Measurements from ENCODE around the gene GABRA4. TPM values are rescaled to one million over a fixed set of nuclear protein-coding genes. Genes with fewer than 3 reads are reported as not detected.

The GABRA4 gene
- total RNA-seq = not detected in 2 replicates

DNA sequence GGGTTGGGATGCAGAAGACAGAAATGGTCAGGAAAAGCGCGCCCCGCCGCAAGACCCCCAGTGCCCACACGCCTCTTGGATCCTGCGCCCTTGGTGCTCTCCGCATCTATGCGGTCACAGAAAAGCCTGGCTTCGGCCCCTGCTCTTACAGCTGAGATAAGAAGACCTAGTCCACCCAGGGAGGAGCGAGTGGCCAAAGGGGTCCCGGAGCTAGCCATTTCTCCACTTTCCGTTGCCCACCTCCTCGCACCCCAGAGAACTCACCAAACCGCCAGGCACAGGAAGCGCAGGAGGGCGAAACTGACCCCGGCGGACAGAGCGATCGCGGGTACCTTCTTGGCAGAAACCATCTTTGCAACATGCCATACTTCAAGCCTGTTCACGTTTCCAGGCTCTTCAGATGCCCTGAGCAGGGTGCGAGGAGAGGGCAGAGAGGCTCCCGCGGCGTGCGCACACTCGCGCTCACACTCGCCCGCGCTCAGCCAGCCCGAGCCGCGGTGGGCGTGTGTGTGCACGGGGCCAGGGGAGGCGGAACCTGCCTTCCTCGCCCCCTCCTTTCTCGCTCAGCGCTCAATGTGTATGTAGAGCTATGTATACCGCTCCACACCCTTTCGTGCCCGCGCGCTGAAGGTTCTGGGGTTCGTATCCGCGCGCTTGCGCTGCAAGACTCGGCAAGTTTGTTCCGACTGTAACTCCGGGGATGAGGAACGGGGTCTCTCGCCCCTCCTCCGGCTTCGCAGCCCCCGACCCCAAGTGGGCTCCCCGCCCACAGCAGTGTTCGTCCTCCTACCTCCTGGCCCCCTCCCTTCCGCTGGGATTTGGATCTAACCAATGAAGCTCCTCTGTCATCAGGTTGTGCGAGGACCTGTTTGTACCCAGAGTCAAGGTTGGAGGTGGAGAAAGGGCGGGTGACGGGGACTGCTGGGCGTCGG lies at the start of gene GABRA4:
Gene GABRA4 (minus strand): TSS at position 507 of the 932 bp plus-strand sequence. CDS start 157 bp downstream, at position 350.
- intact Hi-C loops (cut with micrococcal nuclease) = no loop called here

DNA sequence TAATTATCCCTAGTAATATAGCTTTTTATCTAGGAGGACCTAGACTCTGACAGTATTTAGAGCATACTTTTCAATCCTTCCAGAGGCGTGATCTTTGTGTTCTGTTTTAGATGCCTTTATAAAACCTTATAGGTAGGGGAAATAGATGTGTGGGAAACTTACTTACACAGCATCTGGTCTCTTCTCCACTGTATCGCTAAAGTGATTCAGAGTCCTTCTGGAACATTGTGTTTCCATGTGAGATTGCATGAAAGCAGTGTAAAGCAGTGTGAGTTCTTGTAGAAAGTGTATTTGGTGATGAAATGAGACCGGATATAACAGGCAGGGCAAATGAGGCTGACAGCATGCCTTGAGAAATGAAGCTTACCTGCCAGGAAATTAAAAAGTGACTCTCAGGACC lies 47.4 kb upstream of the GABRA4 start:
- intact Hi-C loops (cut with micrococcal nuclease) = no loop called here

DNA sequence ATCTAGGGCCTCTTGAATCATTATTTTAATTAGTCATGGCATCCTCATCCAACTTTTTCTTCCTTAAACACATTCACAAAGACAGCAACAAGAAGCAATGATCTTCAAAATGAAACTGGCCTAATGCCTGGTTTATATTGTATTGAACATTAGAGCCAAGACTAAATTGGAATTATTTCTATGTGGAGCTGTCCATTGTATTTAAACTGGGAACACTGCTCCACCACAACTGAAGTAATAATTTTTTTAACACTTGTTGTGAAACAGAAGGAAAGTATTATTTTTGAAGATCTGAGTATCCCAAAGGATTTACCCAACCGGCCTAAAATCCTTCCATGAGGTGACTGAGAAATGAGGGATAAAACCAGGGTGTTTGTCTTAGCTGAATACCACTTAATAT lies 44.9 kb upstream of the GABRA4 start:
- intact Hi-C loops (cut with micrococcal nuclease) = no loop called here

DNA sequence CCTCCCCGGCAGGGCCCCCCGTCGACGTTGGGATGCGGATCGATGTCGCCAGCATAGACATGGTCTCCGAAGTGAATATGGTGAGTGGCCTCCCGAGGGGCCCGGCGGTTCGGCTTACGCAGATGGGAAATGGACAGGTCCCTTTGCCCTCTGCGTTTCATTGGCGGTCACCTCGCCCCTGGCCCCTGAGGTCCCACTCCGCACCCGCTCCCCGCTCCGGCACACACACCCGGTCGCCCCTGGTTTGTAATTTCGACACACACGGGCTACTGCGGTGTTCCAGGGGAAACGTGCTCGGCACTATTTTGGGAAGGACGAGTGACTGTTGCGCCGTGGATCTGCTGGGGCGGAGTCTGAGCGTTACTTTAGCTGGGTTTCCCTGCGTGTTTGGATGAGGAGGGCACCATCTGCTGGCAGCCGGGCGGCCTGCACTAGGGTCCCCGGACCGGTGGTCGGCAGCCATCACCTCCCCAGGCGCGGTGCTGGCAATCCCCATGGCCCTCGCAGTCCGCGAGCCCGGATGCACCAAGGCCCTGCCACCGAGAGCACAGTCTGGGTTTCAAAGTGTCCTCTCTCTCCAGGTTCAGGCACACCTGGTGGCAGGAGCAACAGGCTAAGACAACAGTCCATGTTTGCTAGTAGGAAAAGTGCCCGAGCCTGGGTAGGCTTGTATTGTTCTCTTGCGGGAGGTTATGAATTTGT lies 39.2 kb upstream of the GABRA4 start:
- intact Hi-C loops (cut with micrococcal nuclease) = loop anchor here (1.0 to 5.0 kb wide), 3 partner anchors 90 to 188 kb away; no protein-coding TSS in a partner anchor

- intact Hi-C loops (cut with micrococcal nuclease) = loop anchor here (1.0 to 5.0 kb wide), 4 partner anchors 21 to 188 kb away; no protein-coding TSS in a partner anchor
Observed at GRCh38 chr4:47031751-47032404, 38.5 kb upstream of the GABRA4 start.

DNA sequence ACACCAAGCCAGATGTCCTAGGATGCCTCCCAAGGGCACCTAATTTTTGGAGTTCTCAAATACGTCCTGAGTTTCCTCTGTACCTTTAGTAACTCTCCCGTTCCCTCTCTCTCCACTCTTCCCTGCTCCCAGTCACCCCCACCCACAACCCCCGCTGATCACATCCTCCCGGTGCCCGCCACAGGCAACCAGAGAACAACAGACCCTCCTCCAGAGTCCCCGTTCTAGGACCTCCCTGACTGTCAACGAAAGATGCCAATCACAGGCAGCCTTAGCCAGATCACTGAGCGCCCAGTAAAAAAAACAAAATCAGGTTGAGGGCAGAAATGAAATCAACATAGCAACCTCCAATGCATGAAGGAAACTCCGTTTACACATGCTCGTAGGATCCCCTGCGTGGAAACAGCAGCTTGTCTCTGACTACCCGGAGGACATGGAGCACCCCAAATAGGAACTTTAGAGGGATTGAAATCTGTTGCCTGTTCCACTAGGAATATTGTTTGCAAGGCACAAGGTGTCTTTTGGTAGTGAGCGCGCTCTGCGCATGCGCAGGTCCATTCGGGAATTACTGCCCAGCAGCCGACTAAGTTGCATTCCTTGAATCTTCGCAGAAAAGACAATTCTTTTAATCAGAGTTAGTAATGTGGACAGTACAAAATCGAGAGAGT lies 37.8 kb upstream of the GABRA4 start, which contains the start of gene GABRB1:
Gene GABRB1 (plus strand): TSS at position 557 of the 668 bp plus-strand sequence.
- intact Hi-C loops (cut with micrococcal nuclease) = loop anchor here (1.0 to 5.0 kb wide), 2 partner anchors 20 to 91 kb away; no protein-coding TSS in a partner anchor

DNA sequence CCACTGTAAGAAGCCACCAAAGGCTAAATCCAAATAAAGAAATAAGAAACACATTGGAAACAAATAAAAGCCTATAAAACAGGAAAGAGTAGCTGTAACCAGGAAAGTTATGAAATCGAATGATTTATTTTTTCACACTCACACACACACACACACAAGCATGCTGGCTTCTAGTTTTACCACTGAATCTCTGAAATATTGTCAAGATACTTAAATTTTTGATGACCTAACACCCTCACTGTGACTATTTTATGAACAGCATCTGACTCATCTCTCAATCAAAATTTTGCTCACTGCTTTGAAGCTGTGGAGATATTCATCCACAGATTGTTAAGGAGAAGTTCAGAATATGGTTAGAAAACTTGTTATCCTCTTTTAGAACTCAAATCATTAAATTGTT lies 24.1 kb upstream of the GABRA4 start:
- intact Hi-C loops (cut with micrococcal nuclease) = loop anchor here (10.0 kb wide), 2 partner anchors 817 to 1117 kb away; partner anchors contain the start of genes CORIN and TXK

- intact Hi-C loops (cut with micrococcal nuclease) = loop anchor here (10.0 kb wide), 2 partner anchors 818 to 1118 kb away; partner anchors contain the start of genes CORIN and TXK
Observed at GRCh38 chr4:47017081-47017480, 23.7 kb upstream of the GABRA4 start.

DNA sequence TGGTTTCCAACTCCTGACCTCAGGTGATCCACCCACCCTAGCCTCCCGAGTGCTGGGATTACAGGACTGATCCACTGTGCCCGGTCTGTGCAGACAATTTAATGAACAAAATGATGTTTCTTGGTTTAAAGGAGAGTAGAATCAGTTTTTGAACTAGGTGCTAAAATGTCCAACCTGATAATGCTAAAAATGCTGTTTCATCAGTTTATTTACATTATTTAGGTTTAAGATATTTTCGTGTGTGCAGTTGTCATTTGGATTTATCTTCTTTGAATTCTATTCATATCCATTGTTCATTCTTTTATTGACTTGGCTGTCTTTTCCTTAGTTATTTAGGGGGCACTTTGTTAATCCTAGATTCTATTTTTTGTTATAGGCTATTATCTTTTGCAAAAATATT lies 20.0 kb upstream of the GABRA4 start:
- intact Hi-C loops (cut with micrococcal nuclease) = loop anchor here (10.0 kb wide), 2 partner anchors 821 to 1121 kb away; partner anchors contain the start of genes CORIN and TXK

DNA sequence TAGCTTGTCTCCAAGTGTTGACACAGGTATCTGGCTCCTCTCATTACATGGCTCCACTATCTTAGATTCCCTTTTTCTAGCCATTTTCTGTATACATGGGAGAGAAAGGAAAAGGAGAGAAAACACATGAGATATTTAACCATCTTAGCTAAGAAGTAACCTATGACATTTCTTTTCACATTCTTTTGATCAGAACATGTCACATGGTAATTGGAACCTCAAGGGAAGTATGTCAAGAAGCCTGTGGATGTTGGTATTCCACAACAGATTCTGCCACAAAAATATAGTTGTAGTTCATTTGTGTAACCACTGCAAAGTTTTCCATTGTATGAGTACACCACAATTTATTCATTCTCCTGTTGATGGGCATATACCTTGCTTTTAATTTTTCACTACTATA lies 19.3 kb upstream of the GABRA4 start:
- intact Hi-C loops (cut with micrococcal nuclease) = loop anchor here (10.0 kb wide), 2 partner anchors 822 to 1122 kb away; partner anchors contain the start of genes CORIN and TXK

- intact Hi-C loops (cut with micrococcal nuclease) = loop anchor here (1.0 to 10.0 kb wide), 5 partner anchors 20 to 1124 kb away; partner anchors contain the start of genes COMMD8, CORIN, GABRB1 and NFXL1
Observed at GRCh38 chr4:47010912-47011446, 17.6 kb upstream of the GABRA4 start.

- intact Hi-C loops (cut with micrococcal nuclease) = loop anchor here (1.0 to 10.0 kb wide), 4 partner anchors 453 to 1124 kb away; partner anchors contain the start of genes COMMD8, CORIN, NFXL1 and TXK
Observed at GRCh38 chr4:47010347-47010911, 17.0 kb upstream of the GABRA4 start.

GRCh38 chr4:47002580-47002979 lies 9.2 kb upstream of the GABRA4 start:
- intact Hi-C loops (cut with micrococcal nuclease) = no loop called here

DNA sequence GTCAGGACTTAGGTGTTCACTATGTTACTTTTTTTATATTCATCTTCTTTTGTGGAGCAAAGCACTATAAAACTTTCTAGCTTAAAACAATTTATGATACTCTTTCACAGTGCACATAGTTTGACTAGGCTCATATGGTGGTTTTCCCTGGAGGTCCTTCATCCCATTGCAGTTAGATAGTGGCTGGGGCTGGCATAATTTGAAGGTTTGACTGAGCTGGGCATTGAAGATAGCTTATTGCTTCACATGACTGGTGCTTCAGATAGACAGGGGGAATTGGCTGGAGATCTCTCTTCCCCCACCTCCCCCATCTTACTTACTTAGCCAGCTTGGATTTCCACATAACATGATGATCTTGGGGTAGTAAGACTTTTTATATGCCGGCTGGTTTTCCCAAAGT lies 7.0 kb upstream of the GABRA4 start:
- intact Hi-C loops (cut with micrococcal nuclease) = no loop called here

DNA sequence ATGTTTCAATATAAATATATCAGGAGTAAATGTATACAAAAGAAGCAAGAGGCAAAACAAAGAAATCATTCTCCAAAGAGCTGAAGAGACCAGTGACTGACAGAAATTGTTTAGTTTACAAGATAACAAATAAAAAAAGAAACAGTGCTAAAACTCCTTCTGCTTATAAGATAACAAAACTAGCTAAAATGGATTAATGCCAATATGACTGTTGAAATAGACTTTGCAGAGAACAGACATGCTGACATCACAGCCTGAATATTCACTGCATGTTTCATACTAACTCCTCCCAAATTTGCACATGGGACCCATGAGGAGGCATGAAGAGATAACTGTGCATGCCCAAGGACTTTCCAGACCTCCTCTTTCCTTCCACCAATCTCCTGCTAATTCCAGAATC lies 6.2 kb upstream of the GABRA4 start:
- intact Hi-C loops (cut with micrococcal nuclease) = no loop called here

DNA sequence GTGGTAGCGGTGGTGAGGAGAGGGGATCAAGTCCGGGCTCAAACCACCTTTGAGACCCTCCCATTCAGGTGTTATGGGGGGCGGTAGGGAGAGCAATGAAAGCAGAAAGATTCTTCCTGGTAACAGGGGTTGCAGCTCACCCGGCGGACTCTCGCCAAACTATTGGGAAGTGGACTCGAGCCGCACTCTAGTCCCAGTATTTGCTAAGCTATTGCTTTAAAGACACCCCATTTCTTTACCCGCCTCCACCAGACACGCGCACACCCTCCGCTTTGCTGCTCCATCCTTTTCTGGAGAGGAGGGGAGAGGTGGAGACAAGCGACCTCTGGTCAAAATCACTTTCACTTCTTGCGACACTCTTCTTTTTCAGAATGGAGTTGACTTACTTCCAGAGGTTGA lies 625 bp upstream of the GABRA4 start:
- intact Hi-C loops (cut with micrococcal nuclease) = no loop called here

GRCh38 chr4:46992338-46992737 lies 1.0 kb downstream of the GABRA4 start:
- intact Hi-C loops (cut with micrococcal nuclease) = no loop called here

DNA sequence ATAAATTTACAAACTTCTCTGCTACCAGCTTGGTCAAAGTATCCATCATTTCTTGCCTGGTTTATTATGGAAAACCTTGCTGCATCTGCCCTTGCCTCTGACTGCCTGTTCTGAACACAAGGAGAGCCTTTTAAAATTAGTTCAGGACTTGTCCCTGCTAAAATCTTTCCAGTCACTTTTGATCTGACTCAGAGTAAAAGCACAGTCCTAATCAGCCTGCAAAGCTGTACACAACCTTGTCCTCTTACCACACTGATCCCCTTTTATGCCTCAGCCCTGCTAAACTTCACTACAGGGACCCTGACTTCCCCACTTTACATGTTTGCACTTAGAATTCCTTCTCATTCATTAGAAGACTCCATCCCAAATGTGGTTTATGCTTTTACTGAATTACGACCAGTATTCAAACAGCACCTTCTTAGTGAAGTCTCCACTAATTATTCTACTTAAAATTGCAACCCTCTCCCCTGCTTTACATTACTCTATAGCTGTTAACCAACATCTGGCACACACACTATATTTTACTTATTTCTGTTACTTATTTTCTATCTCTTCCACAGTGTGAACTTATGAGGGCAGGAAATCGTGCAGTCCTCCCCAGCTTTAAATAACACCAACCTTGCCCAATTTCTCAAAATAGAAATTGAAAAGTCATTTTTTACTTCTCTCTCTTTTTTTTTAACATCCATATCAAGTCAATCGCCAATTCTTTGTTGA lies 6.3 kb downstream of the GABRA4 start:
- intact Hi-C loops (cut with micrococcal nuclease) = no loop called here

DNA sequence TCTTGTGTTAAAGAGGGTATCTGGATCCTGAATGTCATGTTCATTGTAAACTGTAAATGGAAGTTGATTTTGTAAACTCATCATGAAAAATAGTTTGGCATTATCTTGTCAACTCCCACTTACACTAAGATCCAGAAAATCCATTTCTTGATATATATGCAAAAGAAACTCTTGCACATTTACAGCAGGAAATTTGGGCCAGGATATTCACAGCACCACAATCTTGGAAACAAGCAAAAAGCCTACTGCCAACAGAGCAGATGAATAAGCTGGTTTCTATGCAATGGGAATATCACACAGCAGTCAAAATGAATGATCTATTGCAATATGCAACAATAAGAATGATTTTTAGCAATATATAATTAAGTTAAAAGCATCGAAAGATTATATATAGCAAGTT lies 8.6 kb downstream of the GABRA4 start:
- intact Hi-C loops (cut with micrococcal nuclease) = no loop called here
